HUES6 (cell line): ENCODE measurements around the gene MYH6.

Source experiments
- H3K27ac ChIP-seq: 2 replicates; pipeline ENCODE4 v1.7.0; 2013; ENCODE audit warnings: low read depth, mild to moderate bottlenecking, low read length, inconsistent platforms
- H3K27me3 ChIP-seq: 2 replicates; pipeline ENCODE4 v1.6.1; 2013; ENCODE audit warnings: low read length; ENCODE audit not compliant: control insufficient read depth, insufficient read depth
- H3K36me3 ChIP-seq: 2 replicates; pipeline ENCODE4 v1.6.1; 2013; ENCODE audit warnings: low read length; ENCODE audit not compliant: control insufficient read depth, insufficient read depth
- H3K4me1 ChIP-seq: 2 replicates; pipeline ENCODE4 v1.6.1; 2013; ENCODE audit warnings: low read length; ENCODE audit not compliant: control insufficient read depth, insufficient read depth
- H3K4me3 ChIP-seq: 2 replicates; pipeline ENCODE4 v1.5.1; 2013; ENCODE audit warnings: low read depth, low read length
- H3K9ac ChIP-seq: one replicate; pipeline ENCODE4 v1.6.1; 2013; ENCODE audit warnings: mild to moderate bottlenecking, low read length
- H3K9me3 ChIP-seq: 2 replicates; pipeline ENCODE4 v1.6.1; 2013; ENCODE audit warnings: low read depth, low read length; ENCODE audit not compliant: control insufficient read depth, insufficient read depth

Gene MYH6

DNA sequence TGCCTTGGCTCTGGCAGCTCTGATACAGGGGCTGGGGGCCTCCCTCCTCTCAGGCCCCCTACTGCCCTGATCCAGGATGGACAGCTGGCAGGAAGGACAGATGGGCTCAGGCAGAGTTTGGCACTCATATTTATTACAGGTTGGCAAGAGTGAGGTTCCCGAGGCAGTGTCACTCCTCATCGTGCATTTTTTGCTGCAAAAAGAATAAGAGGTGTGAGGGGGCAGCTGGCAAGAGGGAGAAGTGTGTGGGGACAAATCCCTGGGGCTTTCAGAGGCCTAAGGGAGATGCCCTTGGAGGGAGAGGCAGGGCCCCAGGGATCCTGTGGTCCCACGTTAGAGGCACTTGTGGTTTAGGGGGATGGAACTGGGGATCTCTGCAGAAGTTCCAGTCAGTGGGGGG, 26.2 kb downstream of the MYH6 start:
- Histone ChIP-seq H3K27me3 (peaks cover 22% of the 10 kb centered on the region), H3K9me3 (no peaks in the 10 kb centered on the region), H3K9ac (no peak overlapping the region)

DNA sequence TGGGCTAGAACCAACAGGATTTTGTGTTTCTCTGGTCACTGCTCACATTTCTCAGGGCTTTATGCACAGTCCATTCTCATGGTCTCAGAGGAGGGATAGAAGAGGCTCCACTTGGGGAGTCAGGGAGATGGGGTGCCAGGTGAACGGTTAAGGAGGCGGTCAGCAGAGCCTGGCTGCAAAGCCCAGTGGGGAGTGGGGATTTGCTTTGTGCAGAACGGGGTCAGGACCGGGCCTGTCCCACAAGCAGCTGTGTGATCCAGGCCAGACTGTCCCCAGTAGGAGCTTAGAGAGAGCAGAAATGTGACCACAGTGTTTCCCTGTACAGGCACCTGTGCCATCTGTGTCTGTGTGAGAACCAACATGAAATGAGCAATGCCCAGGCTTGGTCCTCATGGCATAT, 27.1 kb downstream of the MYH6 start:
- H3K36me3 ChIP-seq, result no peaks in the 10 kb centered on the region
- H3K9me3 ChIP-seq, result no peaks in the 10 kb centered on the region
- peaks cover 27% of the 10 kb centered on the region for H3K27me3 ChIP-seq
- H3K4me1 ChIP-seq, result peaks cover 8% of the 10 kb centered on the region
- no peak overlapping the region for H3K9ac ChIP-seq
- H3K4me3 ChIP-seq, result no peak overlapping the region
- H3K27ac ChIP-seq, result no peak overlapping the region

More for the DNA sequence above, 26.2 kb downstream of the MYH6 start:
- Histone ChIP-seq H3K27ac (no peak overlapping the region), H3K4me1 (peaks cover 3% of the 10 kb centered on the region), H3K4me3 (no peak overlapping the region), H3K36me3 (no peaks in the 10 kb centered on the region)

DNA sequence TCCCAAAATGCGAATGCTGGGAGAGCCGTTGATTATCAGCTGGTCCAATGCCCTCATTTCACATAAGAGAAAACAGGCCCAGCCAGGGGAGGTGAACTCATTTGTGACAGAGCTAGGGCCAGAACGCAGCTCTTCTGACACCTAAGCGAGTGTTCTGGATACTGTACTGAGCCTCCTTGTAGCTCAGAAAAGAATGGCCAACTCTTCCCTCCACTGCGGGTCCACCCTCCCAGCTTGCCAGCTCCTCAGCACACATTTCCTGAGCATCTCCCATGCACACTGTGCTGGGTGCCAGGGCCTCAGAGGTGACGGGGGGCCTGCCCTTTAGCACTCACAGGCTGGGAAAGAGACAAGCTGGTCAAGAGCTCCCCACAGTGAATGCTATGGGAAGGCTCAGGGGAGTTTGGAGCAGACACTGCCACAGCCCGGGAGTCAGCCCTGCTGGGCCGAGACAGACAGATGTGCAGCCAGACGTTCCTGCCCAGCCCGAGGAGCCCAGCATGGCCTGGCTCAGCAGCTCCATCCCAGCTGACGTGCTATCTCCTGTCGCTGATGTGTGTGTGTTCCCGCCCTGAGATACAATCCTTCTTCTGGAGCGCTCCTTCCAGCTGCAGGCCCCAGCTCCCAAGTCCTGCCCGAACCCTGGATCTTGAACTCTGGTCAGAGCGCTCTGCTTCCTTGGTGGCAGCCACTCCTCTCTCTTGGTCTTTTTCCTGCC, 27.7 kb downstream of the MYH6 start:
- peaks cover 27% of the 10 kb centered on the region for H3K27me3 ChIP-seq
- no peaks in the 10 kb centered on the region for H3K9me3 ChIP-seq
- H3K4me3 ChIP-seq, result no peak overlapping the region
- no peak overlapping the region for H3K27ac ChIP-seq
- no peak overlapping the region for H3K9ac ChIP-seq
- peaks cover 8% of the 10 kb centered on the region for H3K4me1 ChIP-seq
- H3K36me3 ChIP-seq, result no peaks in the 10 kb centered on the region

DNA sequence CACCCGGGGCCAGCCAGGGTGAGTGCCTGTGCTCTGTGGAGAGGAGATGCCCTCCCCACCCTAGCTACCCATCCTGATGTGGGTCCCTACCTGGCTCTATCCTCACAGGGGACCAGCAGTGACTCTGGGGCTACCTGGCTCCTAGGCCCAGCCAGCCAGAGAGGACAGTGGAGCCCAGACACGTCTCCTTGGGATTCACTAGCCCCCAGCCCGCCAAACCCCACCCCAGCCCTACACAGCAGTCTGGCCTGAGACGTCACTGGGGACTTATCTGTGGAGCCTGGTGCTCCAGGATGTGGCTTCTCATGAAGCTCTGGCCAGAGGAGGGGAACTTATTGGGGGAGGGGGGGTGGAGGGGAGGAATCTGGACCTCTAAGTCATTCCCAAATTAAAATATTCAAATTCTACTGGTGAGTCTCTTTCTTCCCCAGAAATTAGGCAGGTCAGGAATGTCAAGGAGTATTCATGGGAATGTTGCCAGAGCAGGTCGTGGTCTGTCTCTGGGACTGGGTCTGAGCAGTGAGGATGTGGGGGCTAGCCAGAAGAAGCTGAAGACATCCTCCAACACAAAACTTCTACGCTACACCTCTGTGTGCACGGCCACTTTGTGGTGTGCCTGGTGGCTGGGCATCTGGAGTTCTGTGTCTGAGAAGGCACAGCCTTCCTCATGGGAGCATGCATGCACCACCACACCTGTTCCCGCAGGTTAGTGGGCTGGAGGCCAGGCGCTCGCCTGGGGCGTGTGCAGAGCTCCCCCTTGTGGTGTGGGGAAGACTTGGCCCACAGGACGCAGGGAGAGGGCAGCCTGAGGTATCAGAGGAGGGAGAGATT, 28.5 kb downstream of the MYH6 start:
- Histone ChIP-seq H3K36me3 (no peaks in the 10 kb centered on the region), H3K4me3 (no peak overlapping the region), H3K27me3 (peaks cover 27% of the 10 kb centered on the region), H3K9ac (no peak overlapping the region), H3K27ac (no peak overlapping the region), H3K9me3 (no peaks in the 10 kb centered on the region), H3K4me1 (peaks cover 8% of the 10 kb centered on the region)

DNA sequence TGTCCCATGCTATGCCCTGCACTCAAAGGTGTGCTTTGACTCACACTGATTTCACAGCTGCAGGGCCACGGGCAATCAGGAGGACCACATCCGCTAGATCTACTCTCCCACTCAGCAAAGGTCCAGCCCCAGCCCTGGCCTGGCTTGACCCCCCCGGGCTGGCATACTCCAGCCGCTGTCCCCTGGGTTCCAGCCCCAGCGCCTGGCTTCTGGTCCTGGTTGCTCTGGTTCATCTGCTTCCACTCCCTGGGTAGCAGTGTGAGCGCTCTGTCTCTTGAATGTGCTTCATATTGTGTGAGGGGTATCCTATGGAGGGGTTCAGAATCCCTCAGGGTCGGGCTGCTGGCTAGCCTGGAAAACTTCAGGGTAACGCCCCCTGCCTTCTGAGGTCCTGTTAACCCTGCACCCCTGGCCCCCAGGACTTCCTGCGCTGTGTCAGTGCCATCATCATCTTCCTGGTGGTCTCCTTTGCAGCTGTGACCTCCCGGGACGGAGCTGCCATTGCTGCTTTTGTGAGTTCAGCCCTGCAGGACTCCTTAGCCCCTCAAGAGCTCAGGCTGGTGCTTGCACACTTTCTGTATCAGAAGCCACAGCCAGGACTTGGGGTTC, 29.4 kb downstream of the MYH6 start:
- no peak overlapping the region for H3K27ac ChIP-seq
- H3K4me1 ChIP-seq, result peaks cover 8% of the 10 kb centered on the region
- peaks cover 27% of the 10 kb centered on the region for H3K27me3 ChIP-seq
- H3K9me3 ChIP-seq, result no peaks in the 10 kb centered on the region
- H3K4me3 ChIP-seq, result no peak overlapping the region
- no peaks in the 10 kb centered on the region for H3K36me3 ChIP-seq
- no peak overlapping the region for H3K9ac ChIP-seq

DNA sequence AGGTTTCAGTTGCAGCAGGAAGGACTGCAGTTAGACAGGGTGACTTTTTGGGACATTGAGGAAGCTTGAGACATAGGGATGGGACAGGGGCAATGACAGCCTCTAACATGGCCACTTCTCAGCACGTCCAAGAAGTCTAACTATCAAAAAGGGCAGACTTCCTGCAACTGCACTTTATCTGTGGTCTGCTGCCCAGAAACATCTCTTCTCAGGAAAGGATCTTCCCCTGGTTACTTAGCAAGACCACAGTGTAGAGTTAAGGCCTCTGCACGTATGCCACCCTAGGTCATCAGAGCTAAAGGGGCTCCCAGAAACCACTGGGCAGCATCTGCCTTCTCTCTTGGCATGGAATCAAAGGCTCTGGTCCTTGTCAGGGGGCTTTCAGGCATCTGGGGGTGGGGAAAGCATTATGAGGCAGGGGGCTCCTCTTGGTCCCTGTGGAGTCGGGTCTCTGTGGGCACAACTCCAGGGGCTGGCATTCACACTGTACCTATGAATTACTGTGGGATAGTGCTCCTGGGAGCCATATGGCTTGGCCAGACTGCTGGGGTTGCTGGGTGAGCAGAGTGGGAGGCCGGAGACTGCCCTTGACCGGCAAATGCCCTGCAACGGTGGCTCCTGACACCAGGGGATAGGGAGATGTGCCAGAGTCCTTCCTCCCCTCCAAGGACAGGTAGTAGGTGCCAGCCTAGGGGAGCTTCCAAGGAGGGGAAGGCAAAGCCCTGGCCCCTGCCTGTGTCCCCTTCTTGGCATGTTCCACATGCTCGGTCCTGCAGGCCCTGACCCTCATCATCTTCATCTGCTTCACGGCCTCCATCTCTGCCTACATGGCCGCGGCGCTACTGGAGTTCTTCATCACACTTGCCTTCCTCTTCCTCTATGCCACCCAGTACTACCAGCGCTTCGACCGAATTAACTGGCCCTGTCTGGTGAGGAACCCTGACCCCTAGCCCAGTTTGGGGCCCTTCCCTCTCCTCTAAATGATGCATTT, 30.2 kb downstream of the MYH6 start:
- Histone ChIP-seq H3K9me3 (no peaks in the 10 kb centered on the region), H3K36me3 (no peaks in the 10 kb centered on the region), H3K27ac (no peak overlapping the region), H3K9ac (no peak overlapping the region), H3K4me3 (no peak overlapping the region), H3K27me3 (peaks cover 27% of the 10 kb centered on the region), H3K4me1 (peaks cover 8% of the 10 kb centered on the region)

DNA sequence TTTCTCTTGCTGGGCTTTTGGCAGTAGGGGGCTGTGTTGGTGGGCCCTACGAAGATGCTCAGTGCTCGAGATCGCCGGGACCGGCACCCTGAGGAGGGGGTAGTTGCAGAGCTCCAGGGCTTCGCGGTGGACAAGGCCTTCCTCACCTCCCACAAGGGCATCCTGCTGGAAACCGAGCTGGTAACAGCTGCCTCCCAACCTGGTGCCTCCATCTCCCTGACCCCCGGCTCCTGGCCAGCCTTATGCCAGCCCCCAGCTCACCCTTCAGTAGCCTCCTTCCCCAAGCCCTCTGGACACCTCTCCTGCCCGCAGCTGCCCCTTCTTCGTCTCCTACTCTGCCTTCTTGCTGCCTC, 30.9 kb downstream of the MYH6 start:
- H3K27ac ChIP-seq, result no peak overlapping the region
- H3K36me3 ChIP-seq, result no peaks in the 10 kb centered on the region
- H3K4me1 ChIP-seq, result peaks cover 8% of the 10 kb centered on the region
- no peaks in the 10 kb centered on the region for H3K9me3 ChIP-seq
- H3K27me3 ChIP-seq, result peaks cover 28% of the 10 kb centered on the region
- no peak overlapping the region for H3K9ac ChIP-seq
- no peak overlapping the region for H3K4me3 ChIP-seq

DNA sequence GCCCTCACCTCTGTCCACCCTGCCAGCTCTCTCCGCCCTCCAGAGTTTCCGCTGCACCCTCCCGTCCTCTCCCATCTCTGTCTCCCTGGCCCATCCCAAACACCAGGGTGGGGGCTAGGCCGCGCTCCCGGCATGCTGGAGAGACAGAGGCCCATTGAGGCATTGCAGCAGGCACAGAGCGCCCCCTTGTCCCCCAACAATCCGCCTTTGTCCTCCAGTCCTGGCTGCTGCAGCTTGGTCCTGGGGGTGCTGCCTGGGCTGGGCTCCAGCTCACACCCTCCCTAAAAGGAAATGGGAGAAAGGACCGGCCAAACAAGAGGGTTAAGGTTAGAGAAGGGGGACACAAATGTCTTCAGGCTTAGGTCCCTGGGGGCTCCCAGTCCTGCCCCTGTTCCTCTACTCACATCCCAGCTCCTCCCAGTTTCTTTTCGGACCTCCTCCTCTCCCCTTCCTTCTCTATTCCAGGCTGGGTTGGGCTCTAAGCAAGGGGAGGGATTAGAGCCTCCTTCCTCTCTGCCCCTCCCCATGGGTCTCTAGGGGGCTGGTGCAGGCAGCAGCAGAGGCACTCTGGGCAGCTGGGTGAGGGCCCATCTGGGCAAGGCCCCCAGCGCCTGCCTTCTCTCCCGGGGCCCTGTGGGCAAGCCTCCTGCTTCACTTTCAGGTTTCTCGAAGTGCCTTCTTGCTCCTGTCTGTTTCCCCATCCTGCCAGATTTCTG, 31.4 kb downstream of the MYH6 start, which contains the start of gene CMTM5:
Gene CMTM5, plus strand, starts transcription at position 565 of the 716 bp plus-strand sequence. CDS start 206 bp downstream, outside the sequence.
- no peaks in the 10 kb centered on the region for H3K36me3 ChIP-seq
- no peaks in the 10 kb centered on the region for H3K9me3 ChIP-seq
- no peak within 1 kb of the TSS for H3K27ac ChIP-seq
- H3K9ac ChIP-seq, result no peak within 1 kb of the TSS
- H3K4me3 ChIP-seq, result 0 out of 2 replicates have a peak within 1 kb of the TSS, but pooled peaks have one; percentile 21
- peaks cover 34% of the 10 kb centered on the region for H3K27me3 ChIP-seq
- H3K4me1 ChIP-seq, result peaks cover 8% of the 10 kb centered on the region

DNA sequence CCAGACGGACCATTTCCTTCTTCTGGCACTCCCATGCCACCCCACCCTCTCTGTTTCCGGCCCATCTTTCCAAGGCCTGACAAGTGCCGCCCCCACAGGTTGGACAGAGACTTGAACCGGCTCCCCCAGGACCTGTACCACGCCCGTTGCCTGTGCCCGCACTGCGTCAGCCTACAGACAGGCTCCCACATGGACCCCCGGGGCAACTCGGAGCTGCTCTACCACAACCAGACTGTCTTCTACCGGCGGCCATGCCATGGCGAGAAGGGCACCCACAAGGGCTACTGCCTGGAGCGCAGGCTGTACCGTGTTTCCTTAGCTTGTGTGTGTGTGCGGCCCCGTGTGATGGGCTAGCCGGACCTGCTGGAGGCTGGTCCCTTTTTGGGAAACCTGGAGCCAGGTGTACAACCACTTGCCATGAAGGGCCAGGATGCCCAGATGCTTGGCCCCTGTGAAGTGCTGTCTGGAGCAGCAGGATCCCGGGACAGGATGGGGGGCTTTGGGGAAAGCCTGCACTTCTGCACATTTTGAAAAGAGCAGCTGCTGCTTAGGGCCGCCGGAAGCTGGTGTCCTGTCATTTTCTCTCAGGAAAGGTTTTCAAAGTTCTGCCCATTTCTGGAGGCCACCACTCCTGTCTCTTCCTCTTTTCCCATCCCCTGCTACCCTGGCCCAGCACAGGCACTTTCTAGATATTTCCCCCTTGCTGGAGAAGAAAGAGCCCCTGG, 32.4 kb downstream of the MYH6 start:
- H3K27me3 ChIP-seq, result peaks cover 43% of the 10 kb centered on the region
- no peak overlapping the region for H3K4me3 ChIP-seq
- H3K27ac ChIP-seq, result no peak overlapping the region
- H3K4me1 ChIP-seq, result peaks cover 8% of the 10 kb centered on the region
- H3K9ac ChIP-seq, result no peak overlapping the region
- H3K36me3 ChIP-seq, result no peaks in the 10 kb centered on the region
- H3K9me3 ChIP-seq, result no peaks in the 10 kb centered on the region
